22Rv1 (cell line): ENCODE results near the gene LSM4.
A peak's percentile ranks its signal among the peaks of the same experiment; 100 is the strongest.

Experiments
- H3K27ac ChIP-seq: fragments of 450-650 bp; 2 replicates; pipeline ENCODE4 v1.5.1; 2017
- CTCF ChIP-seq: fragments of 450-650 bp; IDR thresholded peaks from 2 replicates; pipeline ENCODE4 v1.5.1; 2017; ENCODE audit warnings: mild to moderate bottlenecking
- ZFX ChIP-seq: fragments of 450-650 bp; IDR thresholded peaks from 2 replicates; pipeline ENCODE4 v1.6.1; 2017; ENCODE audit warnings: antibody characterized with exemption, borderline replicate concordance

Gene LSM4

GRCh38 chr19:18328340-18329034 is 5.6 kb upstream of the LSM4 start:
- peak overlapping the region; percentile 71 for H3K27ac ChIP-seq
- TF ChIP-seq CTCF (peak; percentile 90), ZFX (no peak)

GRCh38 chr19:18326772-18327171 is 3.9 kb upstream of the LSM4 start:
- H3K27ac ChIP-seq = no peak overlapping the region
- no peak for TF ChIP-seq CTCF
- TF ChIP-seq ZFX = no peak

- H3K27ac ChIP-seq = peak overlapping the region; percentile 97
Observed at GRCh38 chr19:18324373-18324731, 1.5 kb upstream of the LSM4 start.

GRCh38 chr19:18322318-18322758 is 538 bp downstream of the LSM4 start:
- peak overlapping the region; percentile 97 for H3K27ac ChIP-seq
- no peak for TF ChIP-seq ZFX
- TF ChIP-seq CTCF = peak; percentile 8; the same call in 1 of the 2 replicates

DNA sequence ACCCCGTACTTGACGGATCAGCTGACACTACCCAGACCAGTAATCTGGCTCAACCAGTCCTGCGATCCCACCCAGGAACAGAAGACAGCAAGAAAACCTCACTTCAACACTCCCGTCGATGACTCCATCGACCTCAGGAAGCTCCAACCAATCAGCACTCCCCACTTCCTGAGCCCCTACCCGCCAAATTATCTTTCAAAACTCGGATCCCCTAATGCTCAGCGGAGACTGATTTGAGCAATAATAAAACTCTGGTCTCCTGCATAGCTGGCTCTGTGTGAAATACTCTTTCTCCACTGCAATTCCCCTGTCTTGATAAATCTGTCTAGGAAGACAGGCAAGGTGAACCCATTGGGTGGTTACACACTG is 1.2 kb downstream of the LSM4 start:
- peak overlapping the region; percentile 97 for H3K27ac ChIP-seq
- TF ChIP-seq CTCF = no peak
- no peak for TF ChIP-seq ZFX

DNA sequence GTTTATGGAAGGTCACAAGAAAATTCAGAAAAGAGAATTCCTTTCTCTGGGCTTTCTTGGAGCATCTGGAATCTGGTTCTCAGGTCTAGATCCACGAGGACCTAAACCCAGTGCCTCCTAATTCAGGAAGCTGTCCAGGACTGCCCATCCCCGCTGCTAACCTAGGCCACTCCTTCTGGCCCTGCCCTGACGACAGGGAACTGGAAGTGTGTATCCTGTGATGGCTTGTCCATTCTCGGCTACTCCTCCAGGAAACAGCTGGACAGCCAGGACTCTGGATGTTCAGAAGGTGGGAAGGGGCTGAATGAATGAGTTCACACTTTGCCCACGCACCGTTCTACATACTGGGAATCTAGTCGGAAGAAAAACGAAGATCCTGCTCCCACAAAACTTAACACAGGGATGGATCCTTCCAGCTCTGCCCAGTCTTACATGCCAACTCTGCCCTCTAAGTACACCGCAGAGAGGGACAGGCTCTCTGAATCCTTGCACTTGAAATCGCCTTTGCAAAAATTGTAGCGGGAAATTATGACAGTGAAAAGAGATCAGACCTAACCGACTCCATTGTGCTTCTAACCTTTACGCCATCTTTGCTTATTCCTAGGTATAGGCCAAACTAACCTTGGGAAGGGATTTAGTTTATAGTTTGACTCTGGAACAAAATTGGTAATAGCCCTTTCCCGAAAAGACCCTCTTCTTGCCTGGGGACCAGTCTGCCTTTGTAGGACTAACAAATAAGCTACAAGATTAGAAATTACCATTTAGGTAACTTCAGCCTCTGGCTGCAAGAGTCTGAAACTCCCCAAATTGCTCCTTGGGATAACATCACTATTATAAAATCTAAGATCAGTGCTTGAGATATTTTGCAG is 1.8 kb downstream of the LSM4 start:
- peak overlapping the region; percentile 97 for H3K27ac ChIP-seq
- TF ChIP-seq CTCF = no peak
- no peak for TF ChIP-seq ZFX

DNA sequence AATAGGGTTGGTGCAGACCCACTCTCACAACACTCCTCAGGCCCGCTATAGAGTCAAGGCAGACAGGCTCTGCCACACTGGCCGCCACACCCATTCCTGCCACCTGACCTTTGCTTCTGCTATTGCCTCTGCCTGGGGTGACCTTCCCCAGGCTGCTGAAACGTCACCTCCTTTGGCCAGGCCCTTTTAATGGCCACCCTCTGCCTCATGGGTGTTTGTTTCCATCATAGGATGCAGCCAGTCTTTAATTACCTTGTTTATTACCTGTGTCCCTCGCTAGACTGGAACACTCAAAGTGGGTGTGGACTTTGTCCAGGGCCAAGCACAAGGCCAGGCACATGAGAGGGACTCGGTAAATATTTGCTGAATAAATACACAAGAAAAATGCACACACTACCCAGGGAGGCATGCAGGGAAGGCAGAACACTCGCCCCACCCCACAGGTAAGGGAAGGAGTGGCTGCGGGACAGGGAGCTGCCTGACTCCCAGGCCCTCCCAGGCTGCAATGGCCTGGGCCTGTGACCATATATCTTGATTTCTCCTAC is 3.2 kb downstream of the LSM4 start:
- peak overlapping the region; percentile 97 for H3K27ac ChIP-seq
- no peak for TF ChIP-seq ZFX
